Stimulated activated CD8-positive, alpha-beta memory T cell treated with anti-CD3 and anti-CD28 coated beads, Interleukin-2, amount 100 ng/mL, for 1 hour (primary cell): ENCODE results near the gene AKT1S1.
A peak's percentile ranks its signal among the peaks of the same experiment; 100 is the strongest.

ENCODE experiments used
- DNase-seq, 2 donors: peaks; one replicate each; pipeline ENCODE4 v3.0.0-alpha.2; 2020; ENCODE audit warnings: low read depth in 2 of 2

AKT1S1 gene

GRCh38 chr19:49907745-49908446, 30.7 kb upstream of the AKT1S1 start:
- DNase-seq, result no peak

GRCh38 chr19:49906879-49907564, 29.9 kb upstream of the AKT1S1 start:
- no peak for DNase-seq

- DNase-seq, result no peak
These were observed 27.0 kb upstream of the AKT1S1 start for GRCh38 chr19:49904136-49904535.

- peak; percentile 23 to 37 for DNase-seq
These were observed 19.9 kb upstream of the AKT1S1 start, which contains the start of gene IL4I1 for GRCh38 chr19:49896863-49897621. TSS of gene IL4I1 (minus strand) at chr19:49896887. CDS start at chr19:49896160, 727 bp downstream.

GRCh38 chr19:49895566-49896297, 18.6 kb upstream of the AKT1S1 start:
- DNase-seq, result no peak

- no peak for DNase-seq
These were observed 17.9 kb upstream of the AKT1S1 start for GRCh38 chr19:49894879-49895565.

GRCh38 chr19:49894011-49894664, 17.0 kb upstream of the AKT1S1 start:
- DNase-seq, result no peak

GRCh38 chr19:49892716-49893115, 15.6 kb upstream of the AKT1S1 start:
- no peak for DNase-seq

GRCh38 chr19:49891393-49891792, 14.2 kb upstream of the AKT1S1 start:
- DNase-seq, result no peak

- DNase-seq, result peak; percentile 27 to 43
These were observed 13.5 kb upstream of the AKT1S1 start for GRCh38 chr19:49890349-49891311.

GRCh38 chr19:49889687-49890348, 12.7 kb upstream of the AKT1S1 start:
- peak; percentile 38 to 51 for DNase-seq

GRCh38 chr19:49889038-49889686, 12.0 kb upstream of the AKT1S1 start:
- no peak for DNase-seq

- DNase-seq, result no peak
These were observed 11.3 kb upstream of the AKT1S1 start for GRCh38 chr19:49888510-49888824.

GRCh38 chr19:49887665-49888509, 10.7 kb upstream of the AKT1S1 start:
- no peak for DNase-seq

GRCh38 chr19:49887037-49887664, 10.0 kb upstream of the AKT1S1 start:
- DNase-seq, result no peak

- DNase-seq, result no peak
These were observed 7.6 kb upstream of the AKT1S1 start for GRCh38 chr19:49884760-49885159.

GRCh38 chr19:49884109-49884508, 7.0 kb upstream of the AKT1S1 start:
- no peak for DNase-seq
